ENCODE results near the gene C16orf74. TPM values are rescaled to one million over a fixed set of nuclear protein-coding genes. Genes with fewer than 3 reads are reported as not detected.
A peak's percentile ranks its signal among the peaks of the same experiment; 100 is the strongest.

The C16orf74 gene
- total and polyA plus RNA-seq, 12 donors = 0.16 to 3.2 (median 0.46) TPM; not detected in 1

DNA sequence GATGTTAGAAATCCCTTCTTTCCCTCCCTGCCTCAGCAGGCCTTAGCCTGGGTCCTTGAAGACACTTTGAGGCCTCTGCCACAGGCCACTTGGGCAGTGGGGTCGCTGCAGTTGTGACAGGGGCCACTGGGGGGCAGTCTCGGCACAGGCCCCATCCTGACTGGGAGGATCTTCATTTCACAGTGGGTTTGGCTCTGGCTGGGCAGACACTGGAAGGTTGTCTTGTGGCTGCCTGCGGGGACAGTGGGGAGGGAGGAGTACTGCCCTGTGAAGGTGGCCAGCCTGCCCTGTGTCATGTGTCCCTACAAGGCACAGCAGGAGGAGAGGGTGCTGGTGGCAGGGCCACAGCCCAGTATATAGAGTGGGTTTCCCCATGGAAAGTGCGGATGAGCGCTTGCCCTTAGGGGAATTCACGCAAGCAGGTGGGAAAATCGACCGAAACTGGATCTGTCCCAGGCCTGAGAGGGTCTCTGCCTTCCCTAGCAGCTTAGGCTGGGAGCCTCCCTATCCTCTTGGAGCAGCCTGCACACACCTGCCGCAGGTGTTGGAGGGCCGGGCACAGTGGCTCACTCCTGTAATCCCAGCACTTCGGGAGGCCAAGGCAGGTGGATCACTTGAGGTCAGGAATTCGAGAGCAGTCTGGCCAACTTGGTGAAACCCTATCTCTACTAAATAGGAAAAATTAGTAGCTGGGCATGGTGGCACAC, 90.9 kb downstream of the C16orf74 start:
- H3K4me1 ChIP-seq (replicated peaks in 1 of 2) = peaks cover 4 to 15% of the 10 kb centered on the region in 2 donors
- no peaks in the 10 kb centered on the region for H3K9me3 ChIP-seq (replicated peaks in 1 of 3)
- WGBS, 4 donors = 51 to 71% (median 70%) methylated on average over 6 to 12 of the region's 12 CpGs
- peaks cover 0 to 91% of the 10 kb centered on the region in 2 donors for H3K36me3 ChIP-seq (replicated peaks in 1 of 2)
- no peaks in the 10 kb centered on the region for H3K27me3 ChIP-seq
- DNase-seq = peak; percentile 77 to 95 (median 88)
- TF ChIP-seq POLR2A (IDR thresholded peaks at IDR 0.05) = no peak
- TF ChIP-seq CTCF (IDR thresholded peaks at IDR 0.05) = peak; percentile 84 to 92 (median 90)
- H3K27ac ChIP-seq = peak overlapping the region in 2 of 5 donors; percentile 40 to 59
- intact Hi-C loops (cut with DNase I) = loop anchor here (5.0 kb wide), 1 partner anchor 57 kb away; no protein-coding TSS in a partner anchor
- H3K4me3 ChIP-seq = no peak overlapping the region

GRCh38 chr16:85659336-85659735, 91.6 kb downstream of the C16orf74 start:
- Histone ChIP-seq H3K4me3 (no peak overlapping the region), H3K36me3 (replicated peaks in 1 of 2) (peaks cover 0 to 91% of the 10 kb centered on the region in 2 donors), H3K27ac (peak overlapping the region in 1 of 5 donors; percentile 59), H3K9me3 (replicated peaks in 1 of 3) (no peaks in the 10 kb centered on the region), H3K4me1 (replicated peaks in 1 of 2) (peaks cover 4 to 15% of the 10 kb centered on the region in 2 donors), H3K27me3 (no peaks in the 10 kb centered on the region)
- DNase-seq = no peak
- 82 to 91% (median 87%) methylated on average over 8 of the region's 8 CpGs for WGBS, 4 donors
- intact Hi-C loops (cut with DNase I) = loop anchor here in 1 of 2 donors (5.0 kb wide), 1 partner anchor 58 kb away; no protein-coding TSS in a partner anchor
- no peak for TF ChIP-seq CTCF (IDR thresholded peaks at IDR 0.05)
- TF ChIP-seq POLR2A (IDR thresholded peaks at IDR 0.05) = no peak

- no peak overlapping the region for H3K4me3 ChIP-seq
- DNase-seq = no peak
- H3K4me1 ChIP-seq (replicated peaks in 1 of 2) = peaks cover 7 to 17% of the 10 kb centered on the region in 2 donors
- no peak overlapping the region for H3K27ac ChIP-seq
- H3K36me3 ChIP-seq (replicated peaks in 1 of 2) = peaks cover 0 to 86% of the 10 kb centered on the region in 2 donors
- no peaks in the 10 kb centered on the region for H3K9me3 ChIP-seq (replicated peaks in 1 of 3)
- TF ChIP-seq CTCF (IDR thresholded peaks at IDR 0.05) (no peak), POLR2A (IDR thresholded peaks at IDR 0.05) (no peak)
- intact Hi-C loops (cut with DNase I) = loop anchor here in 1 of 2 donors (5.0 kb wide), 1 partner anchor 59 kb away; no protein-coding TSS in a partner anchor
- no peaks in the 10 kb centered on the region for H3K27me3 ChIP-seq
- 86 to 88% (median 88%) methylated on average over 11 to 18 of the region's 18 CpGs for WGBS, 4 donors
Measured at GRCh38 chr16:85658504-85659326, 92.2 kb downstream of the C16orf74 start.

GRCh38 chr16:85657996-85658395, 92.9 kb downstream of the C16orf74 start:
- intact Hi-C loops (cut with DNase I) = loop anchor here in 1 of 2 donors (5.0 kb wide), 1 partner anchor 59 kb away; no protein-coding TSS in a partner anchor
- H3K27ac ChIP-seq = no peak overlapping the region
- no peaks in the 10 kb centered on the region for H3K9me3 ChIP-seq (replicated peaks in 1 of 3)
- H3K4me1 ChIP-seq (replicated peaks in 1 of 2) = peaks cover 12 to 20% of the 10 kb centered on the region in 2 donors
- TF ChIP-seq POLR2A (IDR thresholded peaks at IDR 0.05) = no peak
- no peak for TF ChIP-seq CTCF (IDR thresholded peaks at IDR 0.05)
- peaks cover 0 to 79% of the 10 kb centered on the region in 2 donors for H3K36me3 ChIP-seq (replicated peaks in 1 of 2)
- no peaks in the 10 kb centered on the region for H3K27me3 ChIP-seq
- DNase-seq = no peak
- 85 to 95% (median 90%) methylated on average over 3 of the region's 3 CpGs for WGBS, 4 donors
- no peak overlapping the region for H3K4me3 ChIP-seq
